SH-SY5Y (cell line): ENCODE measurements around the gene AQP11.

Experiments used
- GATA2 ChIP-seq: IDR thresholded peaks from 2 replicates; pipeline ENCODE4 v1.6.1; 2011; ENCODE audit warnings: mild to moderate bottlenecking, low read depth, low read length
- GATA3 ChIP-seq: IDR thresholded peaks from 2 replicates; pipeline ENCODE4 v1.6.1; 2011; ENCODE audit warnings: low read depth, mild to moderate bottlenecking, low read length, moderate library complexity

GRCh38 chr11:77617892-77618291 is 28.1 kb downstream of the AQP11 start:
- TF ChIP-seq GATA2 (no peak), GATA3 (no peak)
